Panc1 (cell line): ENCODE results near the gene ZNF616.

Source experiments
- POLR2AphosphoS5 ChIP-seq: IDR thresholded peaks from 2 replicates; pipeline ENCODE4 v1.6.1; 2012; ENCODE audit warnings: mild to moderate bottlenecking, low read depth, low read length, moderate library complexity
- SIN3A ChIP-seq: IDR thresholded peaks from 2 replicates; pipeline ENCODE4 v1.6.1; 2012; ENCODE audit warnings: low read depth, mild to moderate bottlenecking, low read length, moderate library complexity, borderline replicate concordance; ENCODE audit not compliant: insufficient read depth
- TCF7L2 ChIP-seq: IDR thresholded peaks from 2 replicates; pipeline ENCODE4 v1.6.1; 2011; ENCODE audit warnings: mild to moderate bottlenecking, low read depth, low read length, inconsistent platforms
- TF ChIP-seq, protein P1 (sequence below): fragments of 450-650 bp; IDR thresholded peaks from 2 replicates; pipeline ENCODE4 v1.5.1; 2017; ENCODE audit warnings: mild to moderate bottlenecking

DNA sequence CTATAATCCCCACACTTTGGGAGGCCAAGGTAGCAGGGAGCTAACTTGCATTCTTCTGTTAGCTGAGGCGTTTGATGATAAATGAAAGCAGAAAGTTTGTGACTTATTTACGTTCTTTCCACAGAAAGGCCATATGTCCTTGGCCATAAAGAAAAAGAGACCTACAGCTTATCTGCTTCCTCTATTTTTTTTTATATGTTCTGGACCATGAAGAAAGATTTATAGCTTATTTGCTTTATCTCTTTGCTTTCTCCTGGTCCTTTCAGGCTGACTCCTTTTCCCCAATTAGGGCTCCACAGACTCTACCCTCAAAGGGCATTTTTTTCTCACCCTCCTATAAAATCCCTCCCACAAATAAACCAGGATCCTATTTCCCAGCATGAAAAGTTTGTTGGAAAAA is 1.5 kb upstream of the ZNF616 start:
- TF ChIP-seq, protein P1, sequence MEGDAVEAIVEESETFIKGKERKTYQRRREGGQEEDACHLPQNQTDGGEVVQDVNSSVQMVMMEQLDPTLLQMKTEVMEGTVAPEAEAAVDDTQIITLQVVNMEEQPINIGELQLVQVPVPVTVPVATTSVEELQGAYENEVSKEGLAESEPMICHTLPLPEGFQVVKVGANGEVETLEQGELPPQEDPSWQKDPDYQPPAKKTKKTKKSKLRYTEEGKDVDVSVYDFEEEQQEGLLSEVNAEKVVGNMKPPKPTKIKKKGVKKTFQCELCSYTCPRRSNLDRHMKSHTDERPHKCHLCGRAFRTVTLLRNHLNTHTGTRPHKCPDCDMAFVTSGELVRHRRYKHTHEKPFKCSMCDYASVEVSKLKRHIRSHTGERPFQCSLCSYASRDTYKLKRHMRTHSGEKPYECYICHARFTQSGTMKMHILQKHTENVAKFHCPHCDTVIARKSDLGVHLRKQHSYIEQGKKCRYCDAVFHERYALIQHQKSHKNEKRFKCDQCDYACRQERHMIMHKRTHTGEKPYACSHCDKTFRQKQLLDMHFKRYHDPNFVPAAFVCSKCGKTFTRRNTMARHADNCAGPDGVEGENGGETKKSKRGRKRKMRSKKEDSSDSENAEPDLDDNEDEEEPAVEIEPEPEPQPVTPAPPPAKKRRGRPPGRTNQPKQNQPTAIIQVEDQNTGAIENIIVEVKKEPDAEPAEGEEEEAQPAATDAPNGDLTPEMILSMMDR = no peak
- no peak for TF ChIP-seq POLR2AphosphoS5
- TF ChIP-seq SIN3A = no peak
- TF ChIP-seq TCF7L2 = no peak
